ENCODE measurements around the gene HPCAL1. TPM values are rescaled to one million over a fixed set of nuclear protein-coding genes. Genes with fewer than 3 reads are reported as not detected.
A peak's percentile ranks its signal among the peaks of the same experiment; 100 is the strongest.

The HPCAL1 gene
- total RNA-seq (100 to 1,000 TPM in 2 of 5 donors, 10 to 100 TPM in 3; 14.0 to 571 (median 89.3) TPM), polyA plus RNA-seq (10 to 100 TPM; 46.4 to 97.9 (median 81.6) TPM)
- long read RNA-seq, donor 1, transcript HPCAL1-201 (5 exons, 1,751 nt) = major isoform, 18 of 18 reads
- long read RNA-seq, donor 1, partial matches to known transcripts = 0 of 18 reads
- long read RNA-seq, donor 1, other reads (novel, unspliced or antisense) = 0 of 18 reads
- long read RNA-seq, donor 2, transcript HPCAL1-201 (5 exons, 1,751 nt) = major isoform, 10 of 10 reads
- long read RNA-seq, donor 2, partial matches to known transcripts = 0 of 10 reads
- long read RNA-seq, donor 2, other reads (novel, unspliced or antisense) = 0 of 10 reads
- long read RNA-seq, donor 3, transcript HPCAL1-201 (5 exons, 1,751 nt) = major isoform, 17 of 17 reads
- long read RNA-seq, donor 3, partial matches to known transcripts = 0 of 17 reads
- long read RNA-seq, donor 3, other reads (novel, unspliced or antisense) = 0 of 17 reads
- long read RNA-seq, donor 4, partial matches to known transcripts = 0 of 2 reads
- long read RNA-seq, donor 4, other reads (novel, unspliced or antisense) = 0 of 2 reads
- long read RNA-seq, donor 5, transcript HPCAL1-201 (5 exons, 1,751 nt) = major isoform, 7 of 8 reads
- long read RNA-seq, donor 5, partial matches to known transcripts = 0 of 8 reads
- long read RNA-seq, donor 5, other reads (novel, unspliced or antisense) = 0 of 8 reads
- long read RNA-seq, donor 6 = 0 reads
- long read RNA-seq, donor 7, transcript HPCAL1-201 (5 exons, 1,751 nt) = major isoform, 17 of 18 reads
- long read RNA-seq, donor 7, partial matches to known transcripts = 0 of 18 reads
- long read RNA-seq, donor 7, other reads (novel, unspliced or antisense) = 0 of 18 reads
- long read RNA-seq, donor 8, transcript HPCAL1-201 (5 exons, 1,751 nt) = major isoform, 27 of 27 reads
- long read RNA-seq, donor 8, partial matches to known transcripts = 0 of 27 reads
- long read RNA-seq, donor 8, other reads (novel, unspliced or antisense) = 0 of 27 reads
- long read RNA-seq, donor 9, transcript HPCAL1-201 (5 exons, 1,751 nt) = major isoform, 16 of 16 reads
- long read RNA-seq, donor 9, partial matches to known transcripts = 0 of 16 reads
- long read RNA-seq, donor 9, other reads (novel, unspliced or antisense) = 0 of 16 reads
- long read RNA-seq, donor 10, partial matches to known transcripts = 0 of 4 reads
- long read RNA-seq, donor 10, other reads (novel, unspliced or antisense) = 0 of 4 reads

DNA sequence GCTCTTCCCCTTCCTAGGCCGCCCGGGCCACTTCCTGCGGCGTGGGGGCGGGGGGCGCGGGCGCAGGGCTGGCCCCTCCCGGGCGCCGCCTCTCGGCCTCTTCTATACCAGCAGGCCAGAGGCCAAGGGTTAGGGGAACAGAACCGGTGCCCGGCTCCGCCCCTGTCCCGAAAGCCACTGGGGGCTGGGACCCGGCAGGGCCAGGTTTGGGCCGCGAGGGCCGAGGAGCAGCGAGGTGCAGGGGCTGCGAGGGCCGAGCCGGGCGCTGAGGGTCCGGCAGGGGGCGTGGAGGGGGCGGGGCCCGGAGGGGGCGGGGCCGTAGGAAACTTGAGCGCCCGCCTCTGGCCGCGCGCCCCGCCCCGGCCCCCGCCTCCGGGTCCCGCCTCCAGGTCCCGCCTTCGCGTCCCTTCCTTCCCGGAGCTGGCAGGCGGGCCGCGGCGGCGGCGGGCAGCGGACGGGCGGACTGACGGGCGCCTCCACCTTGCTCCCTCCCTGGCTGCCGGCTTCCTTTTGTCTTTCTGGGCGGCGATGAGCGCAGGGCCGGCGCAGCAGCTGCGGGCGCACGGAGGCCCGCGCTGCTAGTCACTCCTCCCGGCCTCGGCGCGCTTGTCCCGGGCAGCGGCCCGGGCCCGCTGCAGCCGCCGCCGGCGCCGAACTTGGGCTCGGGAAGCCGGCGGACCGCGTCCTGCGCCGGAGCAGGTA lies at the start of gene HPCAL1:
HPCAL1 (plus strand) TSS at position 426 of the 702 bp plus-strand sequence. CDS start 116,854 bp downstream, outside the sequence.
- Histone ChIP-seq H3K27me3 (no peaks in the 10 kb centered on the region), H3K27ac (peak within 1 kb of the TSS; percentile 82 to 91 (median 89)), H3K4me1 (peaks cover 39 to 60% (median 52%) of the 10 kb centered on the region in 4 donors), H3K4me3 (peak within 1 kb of the TSS; percentile 74 to 95 (median 83)), H3K9me3 (no peaks in the 10 kb centered on the region), H3K36me3 (no peaks in the 10 kb centered on the region)
- DNase-seq = peak; percentile 93 to 96
- TF ChIP-seq EP300 (IDR thresholded peaks at IDR 0.05) (no peak), POLR2AphosphoS5 (IDR thresholded peaks at IDR 0.05) (peak; percentile 47 to 94 (median 89)), POLR2A (IDR thresholded peaks at IDR 0.05) (peak in 1 of 4 donors; percentile 37)
- TF ChIP-seq, protein P1, sequence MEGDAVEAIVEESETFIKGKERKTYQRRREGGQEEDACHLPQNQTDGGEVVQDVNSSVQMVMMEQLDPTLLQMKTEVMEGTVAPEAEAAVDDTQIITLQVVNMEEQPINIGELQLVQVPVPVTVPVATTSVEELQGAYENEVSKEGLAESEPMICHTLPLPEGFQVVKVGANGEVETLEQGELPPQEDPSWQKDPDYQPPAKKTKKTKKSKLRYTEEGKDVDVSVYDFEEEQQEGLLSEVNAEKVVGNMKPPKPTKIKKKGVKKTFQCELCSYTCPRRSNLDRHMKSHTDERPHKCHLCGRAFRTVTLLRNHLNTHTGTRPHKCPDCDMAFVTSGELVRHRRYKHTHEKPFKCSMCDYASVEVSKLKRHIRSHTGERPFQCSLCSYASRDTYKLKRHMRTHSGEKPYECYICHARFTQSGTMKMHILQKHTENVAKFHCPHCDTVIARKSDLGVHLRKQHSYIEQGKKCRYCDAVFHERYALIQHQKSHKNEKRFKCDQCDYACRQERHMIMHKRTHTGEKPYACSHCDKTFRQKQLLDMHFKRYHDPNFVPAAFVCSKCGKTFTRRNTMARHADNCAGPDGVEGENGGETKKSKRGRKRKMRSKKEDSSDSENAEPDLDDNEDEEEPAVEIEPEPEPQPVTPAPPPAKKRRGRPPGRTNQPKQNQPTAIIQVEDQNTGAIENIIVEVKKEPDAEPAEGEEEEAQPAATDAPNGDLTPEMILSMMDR (IDR thresholded peaks at IDR 0.05) = peak in 5 of 7 experiments; percentile 34 to 82 (median 55)
- 0 to 1% (median 1%) methylated on average over 37 to 87 of the region's 87 CpGs; no CpG with 5 or more reads in 1 of the 5 donors for WGBS, 5 donors
- intact Hi-C loops (cut with DNase I; ENCODE audit: low total_unique reads) = no loop called here

DNA sequence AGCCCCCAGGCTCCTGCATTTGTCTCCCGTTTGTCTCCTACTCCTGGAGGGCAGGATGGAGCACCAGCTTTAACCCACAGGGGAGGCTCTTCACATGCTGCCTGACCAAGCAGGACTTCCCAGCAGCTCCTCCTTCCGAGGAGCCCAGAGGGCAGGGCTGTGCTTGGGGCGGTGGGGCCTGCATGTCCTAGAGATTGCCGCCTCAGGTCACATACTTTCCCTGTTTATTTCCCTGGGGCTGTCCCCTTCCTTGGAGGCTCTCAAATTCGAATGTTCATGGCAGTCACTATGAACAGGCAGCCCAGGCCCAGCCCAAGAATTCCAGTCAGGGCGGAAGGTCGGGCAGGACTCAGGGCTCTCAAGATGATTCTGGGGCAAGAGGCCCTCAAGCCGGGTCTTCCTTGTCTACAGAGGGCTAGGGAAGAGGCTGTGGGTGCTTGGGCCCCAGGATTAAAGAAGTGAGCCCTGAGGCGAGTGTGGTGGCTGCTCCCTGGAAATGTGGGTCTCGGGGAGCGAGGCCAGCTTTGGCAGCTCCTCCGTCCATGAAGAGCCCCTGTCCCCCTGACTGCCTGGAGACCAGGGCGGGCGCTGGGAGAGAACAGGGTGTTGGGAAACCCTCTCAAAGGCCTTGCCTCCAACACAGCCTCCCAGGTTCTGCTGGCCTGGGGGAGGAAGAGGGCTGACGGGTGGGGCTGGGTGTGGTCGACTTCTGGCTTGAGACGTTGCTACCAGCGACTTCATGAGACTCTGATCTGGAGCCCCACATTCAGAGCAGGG lies 48.9 kb upstream of the HPCAL1 start:
- H3K27ac ChIP-seq = no peak overlapping the region
- 84 to 90% (median 85%) methylated on average over 16 to 18 of the region's 18 CpGs for WGBS, 5 donors
- DNase-seq = no peak
- intact Hi-C loops (cut with DNase I; ENCODE audit: low total_unique reads) = no loop called here
- no peak for TF ChIP-seq EP300 (IDR thresholded peaks at IDR 0.05)
- no peak for TF ChIP-seq POLR2A (IDR thresholded peaks at IDR 0.05)
- TF ChIP-seq, protein P1 (IDR thresholded peaks at IDR 0.05) = no peak
- TF ChIP-seq POLR2AphosphoS5 (IDR thresholded peaks at IDR 0.05) = no peak
- H3K4me3 ChIP-seq = no peak overlapping the region
- peaks cover 0 to 15% (median 6%) of the 10 kb centered on the region in 4 donors for H3K9me3 ChIP-seq
- H3K36me3 ChIP-seq = no peaks in the 10 kb centered on the region
- H3K27me3 ChIP-seq = peaks cover 0 to 5% (median 0%) of the 10 kb centered on the region in 3 donors
- no peaks in the 10 kb centered on the region for H3K4me1 ChIP-seq

DNA sequence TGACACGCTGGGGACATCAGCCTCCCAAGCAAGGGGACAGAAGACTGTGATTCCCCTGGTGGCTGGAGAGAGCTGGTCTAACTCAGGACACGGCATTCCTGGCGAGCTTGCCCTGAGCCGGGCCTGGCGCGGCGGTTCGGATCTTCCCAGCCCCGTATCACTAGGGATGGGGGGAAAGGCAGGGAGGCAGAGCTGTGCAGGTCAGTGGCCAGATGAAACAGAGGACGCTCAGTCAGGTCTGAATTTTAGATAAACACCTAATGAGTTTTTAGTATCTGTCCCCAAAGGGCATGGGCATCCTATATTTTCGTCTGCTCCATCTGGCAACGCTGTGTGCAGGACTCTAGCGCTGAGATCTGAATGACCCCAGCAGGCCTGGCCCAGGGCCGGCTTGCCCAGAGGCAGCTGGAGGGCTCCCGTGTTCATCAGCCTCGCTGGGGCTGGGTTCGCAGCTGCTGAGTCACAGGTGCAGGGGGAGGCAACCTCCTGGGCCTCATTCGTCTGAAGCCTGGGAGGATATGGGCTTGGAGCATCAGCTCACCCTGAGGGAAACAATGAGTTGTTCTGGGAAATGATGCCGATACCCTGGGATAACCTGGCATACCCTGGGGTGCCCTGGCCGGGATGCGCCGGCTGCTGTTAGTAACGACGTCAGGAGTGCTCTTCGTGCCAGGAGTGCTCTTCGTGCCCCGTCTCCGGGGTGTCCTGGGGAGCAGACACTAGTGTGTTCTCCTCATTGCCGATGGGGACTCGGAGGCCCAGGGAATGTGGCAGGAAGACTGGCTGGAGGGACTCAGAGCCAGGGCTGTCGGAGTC lies 48.1 kb upstream of the HPCAL1 start:
- peaks cover 0 to 13% (median 6%) of the 10 kb centered on the region in 4 donors for H3K9me3 ChIP-seq
- no peak for TF ChIP-seq POLR2AphosphoS5 (IDR thresholded peaks at IDR 0.05)
- no peak for TF ChIP-seq EP300 (IDR thresholded peaks at IDR 0.05)
- TF ChIP-seq, protein P1 (IDR thresholded peaks at IDR 0.05) = no peak
- TF ChIP-seq POLR2A (IDR thresholded peaks at IDR 0.05) = no peak
- intact Hi-C loops (cut with DNase I; ENCODE audit: low total_unique reads) = no loop called here
- no peak overlapping the region for H3K27ac ChIP-seq
- no peaks in the 10 kb centered on the region for H3K36me3 ChIP-seq
- H3K27me3 ChIP-seq = peaks cover 0 to 5% (median 0%) of the 10 kb centered on the region in 3 donors
- 82 to 92% (median 90%) methylated on average over 19 to 31 of the region's 31 CpGs for whole genome bisulfite sequencing, 5 donors
- H3K4me3 ChIP-seq = no peak overlapping the region
- DNase-seq = no peak
- H3K4me1 ChIP-seq = no peaks in the 10 kb centered on the region
